HG02840 (cell line): ENCODE results near the gene FAM83G.

Experiments used
- ATAC-seq: cut with Tn5 transposase; IDR thresholded peaks from one replicate; pipeline ENCODE4 v1.9.1; 2021; ENCODE audit warnings: mild to moderate bottlenecking, moderate library complexity, moderate number of reproducible peaks; ENCODE audit not compliant: unreplicated experiment, low FRiP score

FAM83G gene

GRCh38 chr17:19012171-19013080 is 7.9 kb upstream of the FAM83G start:
- no peak for ATAC-seq

DNA sequence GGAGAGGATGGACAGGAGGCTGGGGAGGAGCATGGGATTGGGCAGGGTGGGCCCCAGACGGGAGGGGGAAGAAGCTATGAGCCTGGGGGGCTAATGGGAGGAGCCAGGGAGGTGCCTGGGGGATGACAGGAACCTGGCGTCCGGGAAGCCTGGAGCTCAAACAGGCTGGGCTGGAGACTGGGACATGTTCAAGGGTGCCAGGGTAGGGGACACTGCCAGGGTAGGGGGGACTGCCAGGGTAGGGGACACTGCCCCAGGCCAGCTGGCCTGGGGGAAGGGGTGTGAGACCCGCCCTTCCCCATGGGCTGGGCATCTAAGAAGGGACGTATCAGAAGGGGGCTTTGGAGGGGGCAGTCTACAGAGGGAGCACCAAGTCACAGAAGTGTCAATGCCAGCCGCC is 7.0 kb upstream of the FAM83G start:
- ATAC-seq, result no peak

DNA sequence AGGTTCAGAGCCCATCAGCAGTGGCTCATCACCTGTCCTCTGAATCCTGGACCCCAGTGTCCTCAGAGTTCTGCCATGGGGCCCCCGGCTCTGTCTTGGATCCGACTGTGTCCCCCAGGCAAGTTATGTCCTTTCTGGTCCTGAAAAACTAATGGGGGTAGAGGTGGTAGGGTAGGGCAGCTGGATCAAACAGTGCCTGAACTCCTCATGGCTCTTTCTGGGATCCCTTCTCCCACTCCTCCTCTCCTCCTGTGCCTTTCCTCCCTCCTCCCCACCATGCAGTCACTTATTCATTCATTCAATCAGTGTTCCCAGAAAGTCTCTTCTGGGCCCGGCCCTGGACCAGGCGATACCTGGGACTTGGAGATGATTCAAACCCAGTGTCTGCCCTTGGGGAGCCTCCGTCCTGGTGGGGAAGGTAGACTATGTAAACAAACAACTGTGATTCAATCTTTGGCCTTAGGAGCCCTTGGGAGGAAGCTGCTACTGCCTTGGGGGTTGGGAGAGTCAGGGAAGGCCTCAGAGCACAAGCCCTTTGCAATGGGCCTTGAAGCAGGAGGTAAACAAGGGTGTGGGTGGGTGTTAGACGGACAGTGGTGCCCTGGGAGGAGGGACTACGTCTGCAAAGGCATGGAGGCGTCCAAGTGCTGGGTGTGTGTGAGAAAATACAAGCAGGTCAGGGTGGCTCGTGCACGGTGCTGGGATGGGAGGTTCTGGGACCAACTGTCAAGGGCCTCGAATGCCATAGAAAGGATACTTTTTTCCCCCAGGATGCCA is 6.4 kb upstream of the FAM83G start:
- no peak for ATAC-seq

GRCh38 chr17:19009970-19010369 is 5.4 kb upstream of the FAM83G start:
- ATAC-seq, result no peak

GRCh38 chr17:19006698-19007097 is 2.1 kb upstream of the FAM83G start:
- no peak for ATAC-seq

GRCh38 chr17:19005789-19006430 is 1.3 kb upstream of the FAM83G start:
- ATAC-seq, result no peak

DNA sequence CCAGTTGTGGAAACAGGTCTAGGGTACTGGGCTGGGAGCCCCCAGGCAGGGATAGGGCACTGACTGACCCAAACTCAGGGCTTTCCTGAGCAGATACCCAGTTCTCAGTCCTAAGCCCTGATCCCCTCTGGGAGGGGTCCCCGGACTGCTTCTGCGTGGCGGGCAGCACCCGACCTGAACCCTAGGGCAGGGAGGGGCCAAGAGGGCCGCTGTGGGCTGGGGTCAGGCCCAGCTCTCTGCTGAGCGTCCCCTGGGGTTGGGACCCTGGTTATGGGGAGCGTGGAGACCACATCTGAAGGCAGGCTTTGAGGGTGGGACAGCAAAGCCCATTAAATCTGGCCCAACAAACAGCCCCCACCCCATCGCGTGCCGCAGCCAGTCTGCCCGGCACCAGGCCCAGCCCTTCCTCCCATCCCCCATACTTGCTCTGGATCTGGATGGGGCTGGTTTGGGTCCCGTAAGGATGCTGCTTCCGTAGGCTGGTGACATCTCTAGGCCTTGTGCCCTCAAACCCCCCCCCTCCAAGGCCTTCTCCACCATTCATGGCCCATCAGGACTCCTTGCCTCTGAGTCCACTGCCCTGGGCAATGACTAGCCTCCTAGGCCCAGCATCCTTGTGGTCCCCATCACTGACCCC is 691 bp upstream of the FAM83G start:
- no peak for ATAC-seq

GRCh38 chr17:19003543-19004420 is 782 bp downstream of the FAM83G start:
- no peak for ATAC-seq

GRCh38 chr17:19002805-19003542 is 1.6 kb downstream of the FAM83G start:
- no peak for ATAC-seq

DNA sequence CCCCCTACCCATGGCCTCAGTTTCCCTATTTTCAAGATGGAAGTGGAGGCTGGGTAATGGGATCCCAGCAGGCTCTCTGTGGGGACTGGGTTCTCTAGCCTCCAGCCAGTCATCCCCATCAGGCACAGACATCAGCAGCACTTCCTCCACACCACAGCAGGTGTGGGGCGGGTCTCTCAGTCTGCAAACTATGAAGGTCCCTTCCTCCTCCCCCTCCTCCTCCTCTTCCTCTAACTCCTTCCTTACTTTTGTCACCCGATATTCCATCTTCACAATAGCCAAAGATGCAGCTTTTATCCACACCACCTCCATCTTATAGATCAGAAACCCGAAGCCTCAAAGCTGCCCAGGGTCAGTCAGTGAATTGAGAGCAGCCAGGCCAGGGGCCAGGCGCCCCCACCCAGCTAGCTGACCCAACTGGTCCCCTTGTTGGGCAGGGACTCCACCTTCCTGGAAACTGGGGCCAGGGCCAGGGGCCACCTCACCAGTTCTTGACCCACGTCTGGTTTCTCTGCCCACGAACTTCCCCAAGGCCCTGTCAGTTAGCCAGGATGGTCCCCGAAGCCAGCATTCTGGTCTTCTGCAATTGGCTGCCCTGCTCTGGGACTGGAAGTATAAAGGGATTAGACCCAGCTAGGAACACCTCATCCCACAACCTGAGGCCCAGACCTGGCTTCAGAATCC is 2.5 kb downstream of the FAM83G start:
- no peak for ATAC-seq

- no peak for ATAC-seq
Observed at GRCh38 chr17:19000531-19001325, 3.8 kb downstream of the FAM83G start.

- ATAC-seq, result no peak
Observed at GRCh38 chr17:18999911-19000310, 4.7 kb downstream of the FAM83G start.

DNA sequence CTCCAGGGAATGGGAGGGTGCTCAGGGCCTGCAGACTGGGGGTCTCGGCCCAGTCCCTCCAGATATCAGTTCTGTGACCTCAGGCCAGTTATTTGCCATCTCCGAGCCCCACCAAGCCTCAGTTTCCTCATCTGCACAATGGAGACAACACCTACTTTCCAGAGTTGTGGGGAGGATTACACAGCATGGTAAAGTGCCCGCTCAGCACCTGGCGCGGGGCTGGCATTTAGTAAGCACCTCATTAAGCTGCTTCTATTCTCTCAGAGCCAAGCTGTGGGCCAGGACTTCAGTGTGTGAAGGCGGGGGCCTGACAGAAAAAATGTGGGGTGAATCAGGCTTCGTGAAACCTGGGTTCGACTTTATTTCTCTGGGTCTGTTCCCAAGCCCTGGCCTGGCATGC is 5.2 kb downstream of the FAM83G start:
- ATAC-seq, result no peak

- no peak for ATAC-seq
Observed at GRCh38 chr17:18997650-18998196, 6.8 kb downstream of the FAM83G start.

DNA sequence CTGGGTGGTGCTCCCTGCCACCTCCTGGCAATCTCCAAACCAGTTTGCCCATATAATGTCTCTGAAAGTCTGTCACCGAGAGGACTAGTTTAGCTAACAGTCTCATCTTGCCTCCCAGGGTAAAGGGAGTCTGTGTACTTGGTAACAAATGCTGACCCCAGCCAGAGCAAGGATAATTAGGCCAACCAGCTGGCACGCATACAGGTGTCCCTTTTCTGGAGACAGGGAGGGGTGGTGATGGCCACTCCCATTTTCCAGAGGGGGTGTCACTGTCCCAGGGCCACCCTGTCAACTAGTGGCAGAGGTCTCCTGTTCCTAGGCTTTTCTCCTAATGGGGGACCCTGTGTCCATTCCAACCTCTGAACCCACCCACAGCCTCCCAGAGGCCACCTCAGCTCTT is 8.1 kb downstream of the FAM83G start:
- no peak for ATAC-seq

DNA sequence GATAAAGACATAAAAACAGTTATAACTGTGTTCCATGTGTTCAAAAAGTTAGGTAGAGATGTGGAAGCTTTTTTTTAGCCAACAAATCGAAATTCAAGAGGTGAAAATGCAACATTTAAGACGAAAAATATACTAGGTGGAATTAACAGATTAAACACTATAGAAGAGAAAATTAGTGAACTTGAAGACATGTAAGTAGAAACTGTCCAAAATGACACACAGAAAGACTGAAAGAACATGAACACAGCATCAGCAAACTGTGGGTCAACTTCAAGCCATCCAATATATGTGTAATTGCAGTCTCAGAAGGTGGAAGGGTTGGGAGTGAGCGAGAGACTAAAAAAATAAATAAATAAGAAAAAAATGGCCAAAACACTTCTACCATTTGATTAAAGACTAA is 9.3 kb downstream of the FAM83G start:
- no peak for ATAC-seq

GRCh38 chr17:18994631-18995030 is 9.9 kb downstream of the FAM83G start:
- no peak for ATAC-seq
